SK-N-SH treated with all-trans-retinoic acid at 6 μM for 48 hours (cell line): ENCODE data around the gene GVQW3.

ENCODE experiments used
- ATAC-seq: fragments of 200-7000 bp; cut with Tn5 transposase; 3 replicates; pipeline ENCODE4 v1.9.1; 2020; ENCODE audit warnings: mild to moderate bottlenecking, moderate library complexity
- ARNTL ChIP-seq: fragments of 450-650 bp; formaldehyde crosslinking; IDR thresholded peaks from 2 replicates; pipeline ENCODE4 v1.5.0; 2020; ENCODE audit warnings: low read depth, mild to moderate bottlenecking, moderate library complexity, borderline replicate concordance
- BACH2 ChIP-seq: fragments of 250-450 bp; sonication (Bioruptor Pico); IDR thresholded peaks from 2 replicates; pipeline ENCODE4 v1.9.0; 2021; ENCODE audit warnings: mild to moderate bottlenecking, borderline replicate concordance
- CREB5 ChIP-seq: fragments of 250-450 bp; sonication (Bioruptor Pico); IDR thresholded peaks from 2 replicates; pipeline ENCODE4 v1.5.1; 2020; ENCODE audit warnings: low read depth, mild to moderate bottlenecking, moderate library complexity
- CSDC2 ChIP-seq: fragments of 250-450 bp; sonication (Bioruptor Pico); IDR thresholded peaks from 2 replicates; pipeline ENCODE4 v1.5.0; 2020; ENCODE audit warnings: mild to moderate bottlenecking, moderate library complexity
- CSRNP3 ChIP-seq: fragments of 250-450 bp; sonication (Bioruptor Pico); IDR thresholded peaks from 2 replicates; pipeline ENCODE4 v1.5.1; 2021; ENCODE audit warnings: mild to moderate bottlenecking, moderate library complexity
- GLIS3 ChIP-seq: fragments of 250-450 bp; sonication (Bioruptor Pico); IDR thresholded peaks from 2 replicates; pipeline ENCODE4 v1.5.0; 2020; ENCODE audit warnings: mild to moderate bottlenecking, moderate library complexity
- ISL1 ChIP-seq: fragments of 250-450 bp; sonication (Bioruptor Pico); IDR thresholded peaks from 2 replicates; pipeline ENCODE4 v2.1.2; 2022; ENCODE audit warnings: mild to moderate bottlenecking, moderate library complexity
- OSR1 ChIP-seq: fragments of 250-450 bp; sonication (Bioruptor Pico); IDR thresholded peaks from 2 replicates; pipeline ENCODE4 v1.8.0; 2022; ENCODE audit warnings: moderate library complexity, mild to moderate bottlenecking, inconsistent platforms
- POU6F1 ChIP-seq: fragments of 250-450 bp; sonication (Bioruptor Pico); IDR thresholded peaks from 2 replicates; pipeline ENCODE4 v1.8.0; 2021; ENCODE audit warnings: low read depth, mild to moderate bottlenecking, moderate library complexity, borderline replicate concordance
- PPARA ChIP-seq: fragments of 250-450 bp; sonication (Bioruptor Pico); IDR thresholded peaks from 2 replicates; pipeline ENCODE4 v1.5.0; 2020; ENCODE audit warnings: mild to moderate bottlenecking, borderline replicate concordance
- RARB ChIP-seq: fragments of 250-450 bp; sonication (Bioruptor Pico); IDR thresholded peaks from 2 replicates; pipeline ENCODE4 v1.8.0; 2021; ENCODE audit warnings: mild to moderate bottlenecking, moderate library complexity
- TCF4 ChIP-seq: fragments of 250-450 bp; sonication (Bioruptor Pico); IDR thresholded peaks from 2 replicates; pipeline ENCODE4 v1.8.0; 2021; ENCODE audit warnings: mild to moderate bottlenecking, moderate library complexity, borderline replicate concordance
- TOX ChIP-seq: fragments of 250-450 bp; sonication (Bioruptor Pico); IDR thresholded peaks from 2 replicates; pipeline ENCODE4 v1.8.0; 2021; ENCODE audit warnings: mild to moderate bottlenecking, moderate library complexity, borderline replicate concordance
- ZC3H10 ChIP-seq: fragments of 250-450 bp; sonication (Bioruptor Pico); IDR thresholded peaks from 2 replicates; pipeline ENCODE4 v1.5.1; 2021; ENCODE audit warnings: mild to moderate bottlenecking, moderate library complexity
- ZFP3 ChIP-seq: fragments of 250-450 bp; sonication (Bioruptor Pico); IDR thresholded peaks from 2 replicates; pipeline ENCODE4 v1.5.0; 2020; ENCODE audit warnings: mild to moderate bottlenecking, moderate library complexity
- ZFP30 ChIP-seq: fragments of 450-650 bp; formaldehyde crosslinking; IDR thresholded peaks from 2 replicates; pipeline ENCODE4 v1.5.0; 2022; ENCODE audit warnings: mild to moderate bottlenecking, moderate library complexity
- ZNF565 ChIP-seq: fragments of 450-650 bp; formaldehyde crosslinking; conservative IDR thresholded peaks from 2 replicates; pipeline ENCODE4 v1.5.0; 2020; ENCODE audit warnings: low read depth, mild to moderate bottlenecking, moderate library complexity
- ZNF70 ChIP-seq: fragments of 450-650 bp; formaldehyde crosslinking; IDR thresholded peaks from 2 replicates; pipeline ENCODE4 v1.5.0; 2020; ENCODE audit warnings: mild to moderate bottlenecking, moderate library complexity
- ZNF8 ChIP-seq: fragments of 450-650 bp; formaldehyde crosslinking; IDR thresholded peaks from 2 replicates; pipeline ENCODE4 v1.5.0; 2020; ENCODE audit warnings: mild to moderate bottlenecking, moderate library complexity

Gene GVQW3

GRCh38 chr11:76348348-76348747 is 32.8 kb upstream of the GVQW3 start (continued):
- TF ChIP-seq OSR1 (CRISPR knock-in tag) = no peak
- TF ChIP-seq GLIS3 = no peak
- no peak for TF ChIP-seq RARB (CRISPR knock-in tag)
- TF ChIP-seq ZNF8 = no peak

- ATAC-seq = no peak
- TF ChIP-seq RARB (CRISPR knock-in tag) (no peak), POU6F1 (no peak), CSRNP3 (CRISPR knock-in tag) (no peak), ZFP30 (no peak), ZC3H10 (CRISPR knock-in tag) (no peak), ARNTL (CRISPR knock-in tag) (no peak)
- TF ChIP-seq, all 23 proteins: peak for 0
These were observed 26.0 kb upstream of the GVQW3 start for GRCh38 chr11:76355172-76355571.

GRCh38 chr11:76361374-76361773 is 19.7 kb upstream of the GVQW3 start:
- no peak for ATAC-seq
- TF ChIP-seq PPARA = no peak

GRCh38 chr11:76361776-76362175 is 19.3 kb upstream of the GVQW3 start:
- no peak for ATAC-seq
- no peak for TF ChIP-seq RARB (CRISPR knock-in tag)
- no peak for TF ChIP-seq ARNTL (CRISPR knock-in tag)
- TF ChIP-seq CSDC2 (CRISPR knock-in tag) = no peak
- TF ChIP-seq GLIS3 = no peak
- TF ChIP-seq ZNF565 = no peak
- TF ChIP-seq ISL1 (CRISPR knock-in tag) = no peak
- TF ChIP-seq, all 23 proteins: peak for 0

GRCh38 chr11:76362716-76363115 is 18.4 kb upstream of the GVQW3 start:
- ATAC-seq = no peak
- TF ChIP-seq ARNTL (CRISPR knock-in tag) (no peak), TCF4 (CRISPR knock-in tag) (no peak), POU6F1 (no peak)

GRCh38 chr11:76365038-76365679 is 16.0 kb upstream of the GVQW3 start:
- TF ChIP-seq RARB (CRISPR knock-in tag) (no peak), ZNF70 (CRISPR knock-in tag) (no peak), TCF4 (CRISPR knock-in tag) (no peak), ZC3H10 (CRISPR knock-in tag) (no peak), CREB5 (no peak), CSDC2 (CRISPR knock-in tag) (no peak), BACH2 (CRISPR knock-in tag) (no peak), TOX (CRISPR knock-in tag) (no peak)
- no peak for ATAC-seq

- no peak for ATAC-seq
These were observed 12.6 kb upstream of the GVQW3 start for GRCh38 chr11:76368490-76368889.

More at GRCh38 chr11:76368490-76368889, 12.6 kb upstream of the GVQW3 start:
- TF ChIP-seq ZFP3 (CRISPR knock-in tag) = no peak
